AG10803 (cell line): ENCODE data around the gene BPTF.
"Not testable (repeated sequence)": the region's sequence is repeated elsewhere in the genome, so short reads cannot be mapped to it uniquely, and the experiment has no call there.

Experiments used
- DNase-seq: peaks from one replicate; pipeline ENCODE4 v3.0.0; 2010; ENCODE audit warnings: low read depth
- H3K4me3 ChIP-seq: 2 replicates; pipeline ENCODE4 v1.5.1; 2011; ENCODE audit warnings: mild to moderate bottlenecking, low read length, control low read depth
- CTCF ChIP-seq: conservative IDR thresholded peaks from 2 replicates; pipeline ENCODE4 v1.5.1; 2011; ENCODE audit warnings: mild to moderate bottlenecking, low read length, control low read depth, inconsistent platforms

Gene BPTF

GRCh38 chr17:67970783-67971182 is 145.5 kb downstream of the BPTF start:
- H3K4me3 ChIP-seq = no peak overlapping the region
- no peak for DNase-seq
- no peak for TF ChIP-seq CTCF

- no peak for TF ChIP-seq CTCF
- no peak overlapping the region for H3K4me3 ChIP-seq
- DNase-seq = no peak
Observed at GRCh38 chr17:67974185-67974584, 148.9 kb downstream of the BPTF start.

GRCh38 chr17:67974598-67975066 is 149.3 kb downstream of the BPTF start:
- TF ChIP-seq CTCF = no peak
- DNase-seq = no peak

GRCh38 chr17:67976306-67976705 is 151.0 kb downstream of the BPTF start:
- DNase-seq = not testable (repeated sequence)

More at GRCh38 chr17:67974598-67975066, 149.3 kb downstream of the BPTF start:
- no peak overlapping the region for H3K4me3 ChIP-seq

GRCh38 chr17:67980456-67980855 is 155.2 kb downstream of the BPTF start:
- no peak for TF ChIP-seq CTCF
- DNase-seq = no peak
- no peak overlapping the region for H3K4me3 ChIP-seq

More at GRCh38 chr17:67976306-67976705, 151.0 kb downstream of the BPTF start:
- H3K4me3 ChIP-seq = not testable (repeated sequence)

GRCh38 chr17:67980883-67981282 is 155.6 kb downstream of the BPTF start:
- not testable (repeated sequence) for H3K4me3 ChIP-seq, DNase-seq

GRCh38 chr17:67982034-67982640 is 156.8 kb downstream of the BPTF start:
- no peak overlapping the region for H3K4me3 ChIP-seq
- DNase-seq = no peak
- no peak for TF ChIP-seq CTCF

- H3K4me3 ChIP-seq = no peak overlapping the region
- no peak for TF ChIP-seq CTCF
- DNase-seq = no peak
Observed at GRCh38 chr17:67982686-67983382, 157.5 kb downstream of the BPTF start.
